ENCODE measurements around the gene NKTR. TPM values are rescaled to one million over a fixed set of nuclear protein-coding genes. Genes with fewer than 3 reads are reported as not detected.

Gene NKTR
- polyA plus RNA-seq, 1 donor from 2014 or later, result 242 TPM

GRCh38 chr3:42581709-42582473, 18.6 kb upstream of the NKTR start, which contains the start of gene SEC22C:
Gene SEC22C (minus strand): TSS chr3:42581967. CDS start chr3:42569046, 12,921 bp downstream.
- H3K4me2 ChIP-seq (ENCODE audit: low read length), result peak within 1 kb of the TSS; percentile 83
- H3F3A ChIP-seq (ENCODE audit: insufficient read depth, low read length, poor library complexity, severe bottlenecking), result no peaks in the 10 kb centered on the region
- peaks cover 38% of the 10 kb centered on the region for H3K79me2 ChIP-seq (replicated peaks; ENCODE audit: insufficient read depth, low read length)
- H3K4me3 ChIP-seq (ENCODE audit: low read length), result peak within 1 kb of the TSS; percentile 89
- no peaks in the 10 kb centered on the region for H3K36me3 ChIP-seq (ENCODE audit: insufficient read depth, low read length)
- TF ChIP-seq EP300 (conservative IDR thresholded peaks at IDR 0.05; ENCODE audit: poor library complexity, severe bottlenecking), result peak; percentile 53
- peak; percentile 60 for TF ChIP-seq TAF1 (IDR thresholded peaks at IDR 0.05; ENCODE audit: low read depth)
- peak; percentile 86 for TF ChIP-seq MXI1 (conservative IDR thresholded peaks at IDR 0.05; ENCODE audit: poor library complexity, severe bottlenecking)
- TF ChIP-seq, protein P1, sequence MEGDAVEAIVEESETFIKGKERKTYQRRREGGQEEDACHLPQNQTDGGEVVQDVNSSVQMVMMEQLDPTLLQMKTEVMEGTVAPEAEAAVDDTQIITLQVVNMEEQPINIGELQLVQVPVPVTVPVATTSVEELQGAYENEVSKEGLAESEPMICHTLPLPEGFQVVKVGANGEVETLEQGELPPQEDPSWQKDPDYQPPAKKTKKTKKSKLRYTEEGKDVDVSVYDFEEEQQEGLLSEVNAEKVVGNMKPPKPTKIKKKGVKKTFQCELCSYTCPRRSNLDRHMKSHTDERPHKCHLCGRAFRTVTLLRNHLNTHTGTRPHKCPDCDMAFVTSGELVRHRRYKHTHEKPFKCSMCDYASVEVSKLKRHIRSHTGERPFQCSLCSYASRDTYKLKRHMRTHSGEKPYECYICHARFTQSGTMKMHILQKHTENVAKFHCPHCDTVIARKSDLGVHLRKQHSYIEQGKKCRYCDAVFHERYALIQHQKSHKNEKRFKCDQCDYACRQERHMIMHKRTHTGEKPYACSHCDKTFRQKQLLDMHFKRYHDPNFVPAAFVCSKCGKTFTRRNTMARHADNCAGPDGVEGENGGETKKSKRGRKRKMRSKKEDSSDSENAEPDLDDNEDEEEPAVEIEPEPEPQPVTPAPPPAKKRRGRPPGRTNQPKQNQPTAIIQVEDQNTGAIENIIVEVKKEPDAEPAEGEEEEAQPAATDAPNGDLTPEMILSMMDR (IDR thresholded peaks at IDR 0.05; ENCODE audit: poor library complexity, severe bottlenecking), result peak; percentile 61
- TF ChIP-seq, protein P2, sequence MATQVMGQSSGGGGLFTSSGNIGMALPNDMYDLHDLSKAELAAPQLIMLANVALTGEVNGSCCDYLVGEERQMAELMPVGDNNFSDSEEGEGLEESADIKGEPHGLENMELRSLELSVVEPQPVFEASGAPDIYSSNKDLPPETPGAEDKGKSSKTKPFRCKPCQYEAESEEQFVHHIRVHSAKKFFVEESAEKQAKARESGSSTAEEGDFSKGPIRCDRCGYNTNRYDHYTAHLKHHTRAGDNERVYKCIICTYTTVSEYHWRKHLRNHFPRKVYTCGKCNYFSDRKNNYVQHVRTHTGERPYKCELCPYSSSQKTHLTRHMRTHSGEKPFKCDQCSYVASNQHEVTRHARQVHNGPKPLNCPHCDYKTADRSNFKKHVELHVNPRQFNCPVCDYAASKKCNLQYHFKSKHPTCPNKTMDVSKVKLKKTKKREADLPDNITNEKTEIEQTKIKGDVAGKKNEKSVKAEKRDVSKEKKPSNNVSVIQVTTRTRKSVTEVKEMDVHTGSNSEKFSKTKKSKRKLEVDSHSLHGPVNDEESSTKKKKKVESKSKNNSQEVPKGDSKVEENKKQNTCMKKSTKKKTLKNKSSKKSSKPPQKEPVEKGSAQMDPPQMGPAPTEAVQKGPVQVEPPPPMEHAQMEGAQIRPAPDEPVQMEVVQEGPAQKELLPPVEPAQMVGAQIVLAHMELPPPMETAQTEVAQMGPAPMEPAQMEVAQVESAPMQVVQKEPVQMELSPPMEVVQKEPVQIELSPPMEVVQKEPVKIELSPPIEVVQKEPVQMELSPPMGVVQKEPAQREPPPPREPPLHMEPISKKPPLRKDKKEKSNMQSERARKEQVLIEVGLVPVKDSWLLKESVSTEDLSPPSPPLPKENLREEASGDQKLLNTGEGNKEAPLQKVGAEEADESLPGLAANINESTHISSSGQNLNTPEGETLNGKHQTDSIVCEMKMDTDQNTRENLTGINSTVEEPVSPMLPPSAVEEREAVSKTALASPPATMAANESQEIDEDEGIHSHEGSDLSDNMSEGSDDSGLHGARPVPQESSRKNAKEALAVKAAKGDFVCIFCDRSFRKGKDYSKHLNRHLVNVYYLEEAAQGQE (IDR thresholded peaks at IDR 0.05; ENCODE audit: borderline replicate concordance), result peak; percentile 59
- peak; percentile 93 for TF ChIP-seq POLR2AphosphoS5 (IDR thresholded peaks at IDR 0.05)
- peak; percentile 49 for TF ChIP-seq RAD21 (conservative IDR thresholded peaks at IDR 0.05)
- TF ChIP-seq SMC3 (conservative IDR thresholded peaks at IDR 0.05; ENCODE audit: poor library complexity), result peak; percentile 48
- no peak for TF ChIP-seq EZH2 (IDR thresholded peaks at IDR 0.05; ENCODE audit: borderline replicate concordance, insufficient read depth, low read length, poor library complexity, severe bottlenecking)
- no peaks in the 10 kb centered on the region for H4K20me1 ChIP-seq (ENCODE audit: insufficient read depth)
- H3K9me2 ChIP-seq (ENCODE audit: insufficient read depth, low read length), result no peaks in the 10 kb centered on the region
- peak within 1 kb of the TSS; percentile 75 for H2AFZ ChIP-seq (ENCODE audit: low read depth, low read length)
- H3K9me3 ChIP-seq (ENCODE audit: low read length), result no peaks in the 10 kb centered on the region
- no peaks in the 10 kb centered on the region for H3K27me3 ChIP-seq (ENCODE audit: insufficient read depth, low read depth, low read length)
- H3K27ac ChIP-seq (ENCODE audit: low read length), result peak within 1 kb of the TSS; percentile 78
- peak within 1 kb of the TSS; percentile 90 for H3K9ac ChIP-seq (ENCODE audit: low read length)

GRCh38 chr3:42582474-42583070, 17.9 kb upstream of the NKTR start:
- no peaks in the 10 kb centered on the region for H3F3A ChIP-seq (ENCODE audit: insufficient read depth, low read length, poor library complexity, severe bottlenecking)
- H3K9ac ChIP-seq (ENCODE audit: low read length), result peak overlapping the region; percentile 90
- peaks cover 33% of the 10 kb centered on the region for H3K79me2 ChIP-seq (replicated peaks; ENCODE audit: insufficient read depth, low read length)
- H3K36me3 ChIP-seq (ENCODE audit: insufficient read depth, low read length), result no peaks in the 10 kb centered on the region
- H3K27me3 ChIP-seq (ENCODE audit: insufficient read depth, low read depth, low read length), result no peaks in the 10 kb centered on the region
- no peaks in the 10 kb centered on the region for H3K9me2 ChIP-seq (ENCODE audit: insufficient read depth, low read length)
- peak overlapping the region; percentile 75 for H2AFZ ChIP-seq (ENCODE audit: low read depth, low read length)
- peak overlapping the region; percentile 78 for H3K27ac ChIP-seq (ENCODE audit: low read length)
- H3K4me3 ChIP-seq (ENCODE audit: low read length), result peak overlapping the region; percentile 89
- TF ChIP-seq, protein P2 (IDR thresholded peaks at IDR 0.05; ENCODE audit: borderline replicate concordance), result no peak
- TF ChIP-seq, protein P1 (IDR thresholded peaks at IDR 0.05; ENCODE audit: poor library complexity, severe bottlenecking), result peak; percentile 6
- no peaks in the 10 kb centered on the region for H4K20me1 ChIP-seq (ENCODE audit: insufficient read depth)
- peak overlapping the region; percentile 66 for H3K4me2 ChIP-seq (ENCODE audit: low read length)
- no peaks in the 10 kb centered on the region for H3K9me3 ChIP-seq (ENCODE audit: low read length)

Measured in neural cell (in vitro differentiated cells).